HG02759 (cell line): ENCODE results near the gene RCBTB1.
A peak's percentile ranks its signal among the peaks of the same experiment; 100 is the strongest.
"Not testable (repeated sequence)": the region's sequence is repeated elsewhere in the genome, so short reads cannot be mapped to it uniquely, and the experiment has no call there.

Experiments
- ATAC-seq: cut with Tn5 transposase; IDR thresholded peaks from one replicate; pipeline ENCODE4 v1.9.1; 2021; ENCODE audit warnings: mild to moderate bottlenecking, moderate library complexity; ENCODE audit not compliant: unreplicated experiment

The RCBTB1 gene

DNA sequence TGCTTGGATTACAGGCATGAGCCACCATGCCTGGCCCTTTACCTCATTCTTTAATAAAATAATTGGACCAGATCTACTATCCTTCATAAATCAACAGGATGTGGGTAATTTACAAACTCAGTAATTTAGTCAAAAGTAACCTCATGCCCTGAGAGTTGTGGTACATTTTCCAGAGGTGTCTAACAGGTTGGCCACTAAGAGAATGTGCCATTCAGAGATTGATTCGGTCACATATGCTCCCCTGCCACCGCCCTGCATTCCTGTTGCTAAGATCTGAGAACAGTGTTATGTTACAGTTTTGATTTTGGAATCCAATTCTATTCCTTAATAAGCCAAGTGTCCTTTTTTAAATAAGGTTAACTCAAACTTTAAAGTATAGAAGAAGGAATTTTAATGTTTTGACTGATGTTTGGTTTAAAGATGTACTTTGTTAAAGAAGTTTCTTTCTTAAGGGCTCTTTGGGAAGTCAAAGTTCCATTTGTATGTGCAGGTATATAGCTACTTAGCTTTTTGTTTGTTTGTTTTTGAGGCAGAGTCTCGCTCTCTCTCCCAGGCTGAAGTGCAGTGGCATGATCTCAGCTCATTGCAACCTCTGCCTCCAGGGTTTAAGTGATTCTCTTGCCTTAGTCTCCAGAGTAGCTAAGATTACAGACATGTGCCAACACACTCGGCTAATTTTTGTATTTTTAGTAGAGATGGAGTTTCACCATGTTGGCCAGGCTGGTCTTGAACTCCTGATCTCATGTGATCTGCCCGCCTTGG, 60.4 kb downstream of the RCBTB1 start:
- no peak for ATAC-seq

DNA sequence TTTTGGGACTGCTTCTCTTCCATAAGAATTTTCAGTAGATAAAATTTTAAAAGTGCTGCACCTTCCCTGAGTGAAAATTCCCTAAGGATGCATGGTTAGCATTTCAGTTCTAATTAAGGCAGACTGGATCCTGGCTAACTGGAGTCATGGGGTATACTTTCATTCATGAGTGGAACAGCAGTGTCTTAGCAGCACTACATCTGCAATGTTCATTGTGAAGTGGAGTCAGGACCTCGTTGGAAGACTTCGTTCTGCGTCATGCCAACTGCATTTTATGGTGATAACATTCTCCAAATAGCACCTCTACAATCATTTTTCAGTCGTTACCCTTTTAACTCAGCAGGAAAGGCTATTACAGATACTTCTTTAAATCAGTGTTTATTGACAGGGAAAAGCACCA, 64.1 kb downstream of the RCBTB1 start:
- ATAC-seq, result no peak

DNA sequence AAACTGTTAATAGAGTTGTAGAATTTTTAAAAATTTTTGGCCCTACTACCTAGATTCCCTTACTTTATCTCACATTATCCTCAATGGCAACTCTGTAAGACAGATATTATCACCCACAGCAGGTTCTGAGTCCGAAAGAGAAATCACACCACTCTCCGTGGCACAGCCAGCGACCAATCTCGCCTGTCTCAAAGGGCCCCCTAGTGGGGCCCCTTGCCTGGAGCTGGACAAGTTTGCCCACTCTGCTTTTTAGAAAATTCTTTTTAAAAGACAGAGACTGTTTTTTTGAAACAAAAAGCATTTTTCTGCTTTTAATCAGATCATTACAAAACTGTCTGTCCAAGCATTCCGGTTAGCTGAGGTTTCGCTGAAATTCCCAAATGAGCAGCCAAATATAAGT, 67.9 kb downstream of the RCBTB1 start:
- ATAC-seq, result no peak

DNA sequence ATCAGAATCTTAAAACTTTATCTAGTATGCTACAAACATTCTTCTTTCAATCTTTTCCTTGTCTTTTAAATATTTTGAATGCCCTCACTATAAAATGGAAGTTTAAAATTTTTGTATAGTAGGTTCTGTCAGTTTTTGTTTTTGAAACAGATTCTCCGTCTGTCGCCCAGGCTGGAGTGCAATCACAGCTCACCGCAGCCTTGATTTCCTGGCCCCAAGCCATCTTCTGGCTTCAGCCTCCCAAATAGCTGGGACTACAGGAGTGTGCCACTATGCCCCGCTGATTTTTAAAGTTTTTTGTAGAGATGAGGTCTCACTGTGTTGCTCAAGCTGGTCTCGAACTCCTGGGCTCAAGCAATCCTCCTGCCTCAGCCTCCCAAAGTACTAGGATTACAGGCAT, 68.9 kb downstream of the RCBTB1 start:
- no peak for ATAC-seq

DNA sequence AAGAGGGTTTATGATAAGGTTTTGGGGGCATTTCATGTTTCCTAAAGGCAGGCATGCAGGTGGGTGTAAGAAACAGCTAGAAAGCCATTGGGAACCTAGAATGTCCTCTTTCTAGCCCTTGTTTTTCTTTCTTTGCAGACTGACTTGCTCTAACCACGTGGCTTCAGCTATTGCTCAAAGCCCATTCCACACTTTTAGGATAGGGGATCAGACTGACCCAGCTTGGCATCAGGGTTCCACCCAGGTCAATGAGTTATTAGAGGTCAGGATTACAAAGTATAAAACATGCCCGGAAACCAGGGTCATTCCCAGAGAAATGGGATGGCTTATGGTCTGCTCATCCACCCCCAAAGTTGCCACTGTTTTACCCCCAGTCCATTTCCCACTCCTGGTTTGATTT, 72.8 kb downstream of the RCBTB1 start:
- no peak for ATAC-seq

DNA sequence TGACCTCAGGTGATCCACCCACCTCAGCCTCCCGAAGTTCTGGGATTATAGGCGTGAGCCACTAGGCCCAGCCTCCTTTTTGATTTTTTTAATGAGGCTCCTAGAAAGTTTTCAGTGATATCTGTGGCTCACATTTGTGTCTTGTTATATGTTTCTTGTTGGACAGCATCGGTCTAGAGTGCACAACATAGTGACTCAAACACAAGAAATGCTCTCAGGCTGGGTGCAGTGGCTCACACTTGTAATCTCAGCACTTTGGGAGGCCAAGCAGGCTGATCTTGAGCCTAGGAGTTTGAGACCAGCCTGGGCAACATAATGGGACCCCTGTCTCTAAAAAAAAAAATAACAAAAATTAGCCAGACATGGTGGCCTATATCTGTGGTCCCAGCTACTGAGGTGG, 81.4 kb downstream of the RCBTB1 start:
- ATAC-seq, result no peak

DNA sequence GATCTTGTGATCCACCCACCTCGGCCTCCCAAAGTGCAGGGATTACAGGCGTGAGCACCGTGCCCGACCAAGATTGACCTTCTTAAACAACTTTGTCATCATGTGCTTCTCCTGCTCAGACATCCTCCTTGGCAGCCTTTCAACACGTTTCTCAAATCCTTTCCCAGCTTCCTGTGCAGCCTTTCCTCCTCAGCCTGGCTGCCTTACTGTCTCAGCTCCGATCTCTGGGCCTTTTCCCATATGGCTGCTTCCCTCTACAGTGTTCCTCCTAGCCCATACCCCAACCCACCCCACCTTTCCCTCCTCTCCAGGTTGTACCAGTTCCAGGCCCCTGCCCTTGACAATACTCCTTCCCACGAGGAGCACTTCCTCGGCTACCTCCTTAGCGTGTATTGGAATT, 82.4 kb downstream of the RCBTB1 start:
- ATAC-seq, result no peak

DNA sequence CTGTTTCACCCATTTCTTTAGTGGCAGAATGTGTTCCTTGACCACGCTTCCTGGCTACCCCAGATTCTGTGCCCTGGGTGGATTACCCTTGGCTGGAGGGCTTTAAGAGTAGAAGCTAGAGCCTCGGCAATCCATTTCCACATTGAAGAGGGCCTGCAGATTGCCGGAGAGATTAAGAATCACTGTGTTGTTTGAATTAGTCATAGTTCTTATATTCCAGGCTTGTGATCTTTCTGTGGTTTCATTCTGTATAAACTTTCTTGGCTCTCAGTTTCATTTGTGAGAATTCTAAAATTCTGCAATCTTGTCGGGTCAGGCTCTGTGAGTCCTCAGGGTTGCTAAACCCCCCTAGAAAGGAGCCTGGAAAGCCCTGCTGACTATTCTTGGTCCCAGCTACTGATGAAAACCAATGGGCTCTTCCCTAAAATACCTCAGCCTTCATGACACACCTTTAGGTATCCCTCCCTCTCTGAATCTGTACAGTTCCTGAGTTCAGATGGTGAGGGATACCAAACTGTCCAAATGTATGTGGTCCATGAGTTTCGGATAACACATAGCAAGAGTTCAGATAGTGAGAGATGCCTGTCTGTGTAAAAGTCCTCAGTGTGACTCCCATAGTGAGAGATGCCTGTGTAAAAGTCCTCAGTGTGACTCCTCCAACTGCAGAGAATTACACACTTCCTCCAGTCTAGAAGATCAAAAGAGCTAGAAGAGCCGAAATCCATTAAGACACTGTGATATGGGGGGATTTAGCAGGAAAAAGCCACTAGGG, 85.3 kb downstream of the RCBTB1 start:
- ATAC-seq, result no peak

DNA sequence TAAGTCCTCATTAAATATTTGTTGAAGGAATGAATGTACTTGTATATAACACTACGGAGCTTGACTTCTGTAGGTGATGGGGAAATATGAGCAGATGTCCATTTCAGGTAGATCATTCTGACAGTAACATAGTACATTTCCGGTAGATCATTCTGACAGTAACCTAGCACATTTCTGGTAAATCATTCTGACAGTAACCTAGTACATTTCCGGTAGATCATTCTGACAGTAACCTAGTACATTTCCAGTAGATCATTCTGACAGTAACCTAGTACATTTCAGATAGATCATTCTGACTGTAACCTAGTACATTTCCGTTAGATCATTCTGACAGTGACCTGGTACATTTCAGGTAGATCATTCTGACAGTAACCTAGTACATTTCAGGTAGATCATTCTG, 87.2 kb downstream of the RCBTB1 start:
- no peak for ATAC-seq

DNA sequence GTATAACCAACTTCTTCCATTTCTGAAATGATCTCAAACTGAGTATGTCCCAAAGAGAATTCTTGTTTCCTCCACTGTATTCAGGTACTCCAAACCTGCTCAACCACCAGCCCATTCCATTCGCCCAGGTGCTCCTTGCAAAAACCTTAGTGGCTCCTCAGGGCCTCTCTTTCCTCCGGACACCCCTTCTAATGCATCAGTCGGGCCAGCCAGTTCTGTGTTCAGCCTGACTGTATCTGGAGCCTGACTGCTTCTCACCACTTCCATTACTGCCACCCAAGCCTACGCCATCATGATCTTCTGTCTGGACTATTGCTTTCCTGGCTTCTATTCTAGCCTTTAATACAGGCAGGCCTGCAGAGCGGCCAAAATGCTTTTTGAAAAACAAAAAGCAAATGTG, 88.1 kb downstream of the RCBTB1 start:
- no peak for ATAC-seq

DNA sequence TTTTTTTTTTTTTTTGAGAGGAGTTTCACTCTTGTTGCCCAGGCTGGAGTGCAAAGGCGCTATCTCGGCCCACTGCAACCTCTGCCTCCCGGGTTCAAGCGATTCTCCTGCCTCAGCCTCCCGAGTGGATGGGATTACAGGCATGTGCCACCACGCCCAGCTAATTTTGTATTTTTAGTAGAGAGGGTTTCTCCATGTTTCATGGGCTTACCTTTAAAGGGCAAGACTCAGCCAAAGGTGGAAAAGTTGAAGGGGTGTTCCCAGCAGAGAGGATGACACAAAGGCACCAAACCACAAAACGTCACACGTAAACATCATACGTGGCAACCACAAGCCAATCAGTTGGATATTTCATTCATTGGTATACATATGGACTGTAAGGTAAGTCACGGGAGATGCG, 88.5 kb downstream of the RCBTB1 start:
- not testable (repeated sequence) for ATAC-seq

DNA sequence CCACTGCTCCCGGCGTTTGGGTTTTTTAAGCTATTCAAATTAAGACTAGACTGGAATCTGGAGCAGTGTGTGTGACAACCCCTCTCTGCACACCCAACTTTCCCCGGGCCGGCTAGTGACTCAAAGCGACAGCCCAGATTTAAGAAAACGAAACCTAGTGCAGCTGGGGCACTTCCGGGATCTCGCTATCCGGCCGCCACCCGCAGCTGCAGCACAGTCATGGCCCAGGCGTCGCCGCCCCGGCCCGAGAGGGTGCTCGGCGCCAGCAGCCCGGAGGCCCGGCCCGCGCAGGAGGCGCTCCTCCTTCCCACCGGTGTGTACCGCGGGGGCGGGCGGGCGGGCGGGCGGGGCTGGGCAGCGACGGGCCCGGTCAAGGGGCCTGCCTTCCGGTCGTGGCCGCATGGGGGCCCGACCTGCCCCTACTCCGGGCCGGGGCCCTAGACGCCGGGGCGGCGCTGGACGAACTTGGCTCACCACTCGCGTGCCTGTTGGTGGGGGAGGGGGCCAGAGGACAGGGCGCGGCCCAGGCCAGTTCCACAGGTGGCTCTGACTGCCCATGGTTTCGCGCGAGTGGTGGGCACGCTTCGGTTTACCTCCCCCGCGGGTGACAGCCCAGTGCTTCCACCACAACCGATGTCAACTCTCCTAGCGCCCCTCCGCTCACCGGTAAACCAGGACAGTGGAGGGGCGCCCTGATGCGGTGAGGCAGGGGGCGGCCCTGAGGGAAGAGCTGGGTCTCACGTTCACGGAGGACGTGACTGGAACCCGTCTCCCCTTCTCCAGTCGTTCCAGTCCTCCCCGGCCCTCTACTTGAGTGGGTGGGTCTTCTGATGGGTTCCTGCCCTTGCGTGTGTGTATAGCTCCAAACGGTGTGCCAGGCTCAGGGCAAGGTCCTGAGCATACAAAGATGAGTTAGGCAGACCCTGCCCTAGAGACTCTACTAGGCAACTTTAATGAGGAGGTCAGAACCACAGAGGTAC, 89.3 kb downstream of the RCBTB1 start, which contains the start of gene PHF11:
TSS of gene PHF11 (plus strand) at position 171 of the 980 bp plus-strand sequence. CDS start at position 220, 49 bp downstream.
- ATAC-seq, result peak; percentile 88

DNA sequence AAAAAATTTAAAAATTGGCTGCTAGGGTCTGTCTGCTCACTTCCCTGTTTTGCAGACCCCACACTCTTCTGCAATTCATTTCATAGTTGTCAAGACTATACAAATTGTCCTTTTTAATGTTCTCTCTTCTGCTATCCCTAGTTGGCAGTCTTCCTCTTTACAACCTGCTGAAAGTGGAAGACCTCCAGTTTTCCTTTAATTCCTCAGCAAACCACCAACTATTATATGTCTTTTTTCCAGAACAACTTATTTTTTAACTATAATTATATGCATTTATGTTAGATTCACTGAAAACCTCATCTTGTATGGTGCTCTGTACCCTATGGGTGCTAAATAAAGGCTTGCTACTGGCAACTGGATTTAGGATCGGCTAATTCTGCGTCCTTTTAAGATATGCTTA, 90.7 kb downstream of the RCBTB1 start:
- no peak for ATAC-seq

DNA sequence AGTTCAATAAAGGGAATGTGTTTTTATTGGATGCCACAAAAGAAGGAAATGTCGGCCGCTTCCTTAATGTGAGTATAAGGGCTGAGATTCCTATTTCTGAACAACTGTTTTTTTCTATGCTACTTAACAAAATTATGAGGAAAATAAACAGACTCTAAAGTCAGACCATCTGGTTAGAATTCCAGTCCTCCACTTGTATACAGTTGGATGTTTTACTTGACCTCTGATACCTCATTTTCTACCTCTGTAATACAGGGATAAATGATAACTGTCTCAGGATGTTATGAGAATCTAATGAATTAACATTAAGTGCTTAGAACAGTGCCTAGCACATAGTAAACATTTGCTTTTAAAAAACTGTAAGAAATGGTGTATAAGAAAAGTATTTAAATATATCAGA, 96.8 kb downstream of the RCBTB1 start:
- no peak for ATAC-seq
